Middle frontal gyrus (tissue), 1 donor: ENCODE measurements around the gene HSF2BP.
"Not testable (repeated sequence)": the region's sequence is repeated elsewhere in the genome, so short reads cannot be mapped to it uniquely, and the experiment has no call there.

Experiments
- DNase-seq: peaks from one replicate; pipeline ENCODE4 v3.0.0-alpha.2; 2015; ENCODE audit warnings: low spot score; ENCODE audit errors: extremely low spot score

HSF2BP gene

DNA sequence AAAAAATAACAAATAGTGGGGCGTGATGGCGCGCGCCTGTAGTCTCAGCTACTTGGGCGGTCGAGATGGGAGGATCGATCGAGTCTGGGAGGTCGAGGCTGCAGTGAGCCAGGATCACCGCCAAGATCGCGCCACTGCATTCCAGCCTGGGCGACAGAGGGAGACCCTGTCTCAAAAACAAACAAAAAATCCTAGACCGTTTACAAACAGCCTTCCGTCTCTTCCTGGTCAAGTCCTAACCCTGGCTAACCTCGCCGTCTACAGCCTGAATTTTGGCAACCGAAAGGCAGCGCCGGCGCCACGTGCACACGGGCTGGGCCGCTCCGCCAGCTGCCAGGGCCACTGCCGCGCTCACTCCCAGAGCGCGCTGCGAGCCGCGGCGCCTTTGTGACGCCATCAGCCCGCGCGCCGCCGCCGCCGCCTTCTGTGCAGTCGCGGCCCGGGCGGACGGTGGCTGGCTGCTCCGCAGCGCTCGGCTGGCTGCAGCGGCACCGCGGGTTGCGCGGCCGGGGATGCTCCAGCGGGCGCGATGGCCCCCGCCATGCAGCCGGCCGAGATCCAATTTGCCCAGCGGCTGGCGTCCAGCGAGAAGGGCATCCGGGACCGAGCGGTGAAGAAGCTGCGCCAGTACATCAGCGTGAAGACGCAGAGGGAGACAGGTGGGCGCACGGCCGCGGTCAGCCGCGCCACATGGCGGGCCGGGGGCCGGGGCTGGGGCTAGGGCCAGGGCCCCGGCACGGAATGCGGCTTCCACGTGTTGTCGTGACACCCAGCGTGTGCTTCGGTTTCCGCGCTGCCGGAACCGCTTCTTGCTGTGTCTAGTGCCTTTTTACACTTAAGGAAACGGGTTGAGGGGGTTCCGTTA, at the start of gene HSF2BP, which contains the start of gene RRP1B:
Gene HSF2BP (minus strand): TSS at position 353 of the 865 bp plus-strand sequence. CDS start 1,392 bp downstream, outside the sequence.
Gene RRP1B (plus strand): TSS at position 425 of the 865 bp plus-strand sequence. CDS start 105 bp downstream, at position 530.
- DNase-seq: peak; percentile 70

DNA sequence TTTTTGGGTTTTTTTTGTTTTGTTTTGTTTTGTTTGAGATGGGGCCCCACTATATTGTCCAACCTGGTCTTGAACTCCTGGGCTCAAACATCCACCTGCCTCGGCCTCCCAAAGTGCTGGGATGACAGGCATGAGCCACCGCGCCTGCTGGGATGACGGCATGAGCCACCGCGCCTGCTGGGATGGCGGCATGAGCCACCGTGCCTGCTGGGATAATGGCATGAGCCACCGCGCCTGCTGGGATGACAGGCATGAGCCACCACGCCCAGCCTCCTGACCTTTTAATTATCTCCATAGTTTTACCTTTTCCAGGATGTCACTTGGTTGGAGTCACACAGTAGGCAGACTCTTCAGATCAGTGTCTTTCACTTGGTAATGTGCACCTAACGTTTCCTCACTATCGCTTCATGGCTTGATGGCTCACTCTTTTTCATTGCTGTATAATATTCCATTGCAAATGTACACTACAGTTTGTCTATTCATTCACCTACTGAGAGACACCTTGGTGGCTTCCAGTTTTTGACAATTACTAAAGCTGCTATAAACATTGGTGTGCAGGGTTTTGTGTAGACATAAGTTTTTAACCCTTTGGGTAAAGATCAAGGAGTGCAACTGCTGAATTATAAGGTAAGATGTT, 49.6 kb upstream of the HSF2BP start:
- DNase-seq: no peak

DNA sequence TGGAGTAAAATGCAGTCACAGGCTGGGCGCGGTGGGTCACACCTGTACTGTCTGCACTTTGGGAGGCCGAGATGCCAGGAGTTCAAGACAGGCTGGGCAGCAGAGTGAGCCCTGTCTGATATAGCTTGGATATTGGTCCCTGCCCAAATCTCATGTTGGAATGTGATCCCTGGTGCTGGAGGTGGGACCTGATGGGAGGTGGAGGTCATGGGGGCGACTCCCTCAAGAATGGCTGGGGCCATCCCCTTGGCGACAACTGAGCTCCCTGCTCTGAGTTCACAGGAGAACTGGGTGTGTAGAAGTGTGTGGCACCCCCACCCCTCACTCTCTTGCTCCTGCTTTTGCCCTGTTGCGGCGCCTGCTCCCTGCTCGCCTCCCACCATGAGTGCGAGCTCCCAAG, 48.2 kb upstream of the HSF2BP start:
- no peak for DNase-seq

DNA sequence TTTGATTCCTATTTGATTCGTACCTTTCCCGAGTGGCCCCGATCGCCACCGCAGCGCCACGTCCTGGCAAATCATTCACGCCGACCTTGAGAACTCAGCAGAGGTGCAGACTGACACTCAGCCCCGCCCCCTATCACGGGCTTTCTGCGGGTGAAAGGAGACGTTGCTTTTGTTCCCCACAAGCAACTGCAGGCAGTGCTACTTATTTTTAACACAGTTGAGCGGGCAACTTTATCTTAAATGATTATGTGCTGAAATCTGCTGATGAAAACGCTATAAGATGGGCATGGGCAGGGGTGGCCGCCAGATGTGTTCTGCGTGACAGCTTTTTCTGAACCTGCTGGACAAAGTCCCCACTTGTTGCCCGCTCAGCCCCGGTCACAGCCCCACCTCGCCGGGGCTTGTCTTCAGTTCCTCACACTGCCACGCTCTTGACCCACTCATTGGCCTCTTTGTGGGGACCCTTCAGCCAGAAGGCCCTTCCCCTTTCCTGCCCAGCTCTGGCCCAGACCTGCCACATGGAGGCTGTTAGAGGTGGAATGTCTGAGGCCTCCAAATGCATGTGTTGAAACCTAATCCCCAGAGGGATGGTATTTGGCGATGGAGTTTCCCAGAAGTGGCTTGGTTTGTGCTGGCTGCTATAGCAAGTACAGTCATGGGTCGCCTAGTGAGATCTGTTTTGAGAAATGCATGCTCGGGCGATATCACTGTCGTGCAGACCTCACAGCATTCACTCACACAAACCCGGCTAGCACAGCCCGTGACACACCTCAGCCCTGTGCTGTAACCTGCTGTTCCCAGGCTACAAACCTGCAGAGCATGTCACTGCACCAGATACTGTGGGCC, 44.0 kb upstream of the HSF2BP start:
- no peak for DNase-seq

DNA sequence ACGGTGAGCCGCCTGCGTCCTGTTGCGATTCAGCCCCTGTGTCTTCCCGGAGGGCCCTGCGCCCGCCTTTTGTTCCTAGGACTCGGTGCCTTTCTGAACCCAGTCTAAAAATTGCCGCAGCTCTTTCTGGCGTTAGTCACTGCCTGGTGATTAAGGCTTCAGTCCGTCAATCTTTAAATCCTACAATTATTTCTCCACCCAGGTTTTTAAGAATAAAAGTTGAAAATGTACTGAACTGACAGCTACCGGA, 43.4 kb upstream of the HSF2BP start:
- DNase-seq: no peak

DNA sequence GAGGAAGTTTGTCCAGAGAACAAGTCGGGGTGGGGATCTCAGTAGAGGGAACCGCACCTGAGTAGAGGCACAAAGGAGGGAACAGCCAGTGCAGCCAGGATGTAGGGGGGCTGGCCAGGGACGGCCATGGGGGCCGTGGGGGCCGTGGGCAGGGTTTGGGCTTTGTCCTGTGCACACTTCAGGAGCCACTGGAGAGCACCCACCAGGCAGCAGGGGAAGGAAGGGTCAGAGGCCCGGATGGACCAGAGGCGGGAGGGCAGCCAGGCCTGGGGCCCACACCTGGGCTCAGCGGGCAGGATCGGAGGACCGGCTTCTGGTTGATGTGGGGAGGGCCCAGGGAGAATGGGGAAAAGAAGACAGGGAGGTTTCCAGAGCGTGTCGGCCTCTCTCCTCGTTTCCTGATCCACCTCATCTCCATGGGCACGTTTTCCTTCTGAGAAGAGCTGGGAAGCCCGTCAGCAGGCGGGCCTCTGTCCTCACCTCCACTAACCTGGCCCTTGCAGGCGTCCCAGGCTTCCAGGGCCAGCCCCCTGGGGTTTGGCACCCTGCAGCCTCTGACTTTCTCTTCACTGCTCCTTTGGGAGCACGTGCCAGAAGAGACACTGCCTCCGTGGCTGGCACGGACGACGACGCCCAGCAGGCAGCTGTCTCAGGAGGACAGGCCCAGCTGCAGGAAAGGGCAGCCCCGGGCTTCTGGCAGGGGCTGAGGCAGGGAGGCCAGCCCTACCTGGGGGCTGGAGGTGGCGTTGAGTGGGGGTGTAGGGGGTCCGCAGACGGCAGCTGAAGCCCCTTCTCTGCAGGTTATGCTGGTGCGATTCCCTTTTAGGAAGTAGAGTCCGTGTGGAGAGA, 42.9 kb upstream of the HSF2BP start:
- DNase-seq: no peak

DNA sequence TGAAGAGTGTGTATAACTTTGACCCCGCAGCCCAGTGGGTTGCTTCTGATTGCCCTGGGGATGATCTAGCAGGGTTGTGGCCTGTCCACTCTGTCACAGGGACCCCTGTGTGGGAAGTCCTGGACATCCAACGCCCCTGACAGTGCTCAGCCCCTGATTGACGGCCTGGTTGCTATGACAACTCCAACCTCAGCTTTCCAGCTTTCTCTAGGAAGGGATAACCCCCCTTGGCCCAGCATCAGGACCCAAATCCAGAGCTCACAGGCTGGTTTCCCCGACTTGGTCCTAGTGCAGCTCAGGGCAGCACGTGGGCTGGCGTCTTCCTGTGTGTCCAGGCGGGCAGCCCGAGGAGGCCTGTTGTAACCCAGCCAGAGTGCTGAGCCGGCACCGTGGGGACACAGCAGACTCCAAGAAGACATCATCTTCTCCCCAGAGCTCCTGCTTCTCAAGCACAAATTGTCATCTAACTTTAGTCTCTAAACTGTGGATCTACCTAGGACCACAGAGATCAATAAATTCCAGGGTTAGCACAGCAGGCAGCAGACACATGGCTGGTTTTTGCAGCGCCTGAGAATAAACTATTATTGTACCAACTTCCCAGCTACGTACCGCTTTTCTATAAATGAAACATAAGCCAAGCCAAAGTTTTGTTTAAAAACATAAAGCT, 40.8 kb upstream of the HSF2BP start:
- no peak for DNase-seq

DNA sequence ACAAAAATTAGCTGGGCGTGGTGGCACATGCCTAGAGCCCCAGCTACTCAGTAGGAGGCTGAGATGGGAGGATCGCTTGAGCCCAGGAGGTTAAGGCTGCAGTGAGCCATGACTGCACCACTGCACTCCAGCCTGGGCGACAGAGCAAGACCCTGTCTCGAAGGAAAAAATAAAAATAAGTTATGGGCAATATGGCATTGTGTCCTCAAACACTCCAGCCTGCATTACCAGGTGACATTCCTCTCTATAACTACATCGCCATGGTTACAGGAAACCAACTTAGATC, 40.1 kb upstream of the HSF2BP start:
- DNase-seq: not testable (repeated sequence)

DNA sequence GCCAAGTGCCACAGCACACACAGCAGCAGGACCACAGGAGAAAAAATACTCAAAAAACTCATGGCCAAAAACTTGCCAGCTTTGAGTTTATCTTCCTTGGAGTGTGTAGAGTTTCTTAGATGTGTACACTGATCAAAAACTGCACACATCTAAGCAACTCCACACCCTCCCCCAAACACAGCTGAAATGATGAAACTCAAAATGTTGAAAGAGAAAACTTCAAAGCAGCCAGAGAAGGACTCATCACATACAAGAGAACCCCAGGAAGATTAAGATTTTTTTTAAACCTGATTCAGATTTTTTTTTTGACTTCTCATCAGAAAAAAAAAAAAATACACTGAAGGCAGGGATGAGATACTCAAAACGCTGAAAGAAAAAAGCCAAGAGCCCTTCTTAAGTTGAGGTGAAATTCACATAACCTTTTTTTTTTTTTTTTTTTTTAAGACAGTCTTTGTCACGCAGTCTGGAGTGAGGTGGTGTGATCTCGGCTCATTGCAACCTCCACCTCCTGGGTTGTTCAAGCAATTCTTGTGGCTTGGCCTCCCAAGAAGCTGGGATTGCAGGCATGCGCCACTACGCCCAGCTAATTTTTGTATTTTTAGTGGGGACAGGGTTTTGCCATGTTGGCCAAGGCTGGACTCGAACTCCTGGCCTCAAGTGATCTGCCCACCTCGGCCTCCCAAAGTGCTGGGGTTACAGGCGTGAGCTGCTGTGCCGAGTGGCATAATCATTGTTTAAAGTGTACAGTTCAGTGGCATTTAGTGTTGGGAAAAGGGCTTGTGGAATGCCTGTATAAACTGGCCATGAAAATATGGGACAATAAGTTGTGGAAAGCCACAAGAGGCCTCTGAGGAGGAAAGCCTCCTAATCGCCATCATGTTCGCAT, 38.7 kb upstream of the HSF2BP start:
- DNase-seq: no peak

DNA sequence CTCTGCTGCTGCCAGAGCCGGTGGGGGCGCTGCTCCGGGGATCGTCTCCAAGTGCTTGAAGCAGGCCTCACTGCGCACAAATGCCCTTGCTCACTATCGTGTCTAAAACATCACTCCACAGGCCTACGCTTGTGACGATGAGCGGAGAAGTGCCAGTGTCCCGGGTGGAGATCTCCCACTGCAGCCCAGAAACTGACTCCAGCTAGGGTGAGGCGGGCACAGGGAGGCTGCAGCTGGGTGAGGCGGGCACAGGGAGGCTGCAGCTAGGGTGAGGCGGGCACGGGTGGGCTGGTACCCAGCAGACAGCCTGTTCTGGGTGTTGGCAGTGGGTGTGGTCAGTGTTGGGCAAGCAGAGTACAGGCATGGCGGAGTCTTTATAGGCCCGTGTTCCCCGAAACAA, 36.9 kb upstream of the HSF2BP start:
- DNase-seq: no peak

DNA sequence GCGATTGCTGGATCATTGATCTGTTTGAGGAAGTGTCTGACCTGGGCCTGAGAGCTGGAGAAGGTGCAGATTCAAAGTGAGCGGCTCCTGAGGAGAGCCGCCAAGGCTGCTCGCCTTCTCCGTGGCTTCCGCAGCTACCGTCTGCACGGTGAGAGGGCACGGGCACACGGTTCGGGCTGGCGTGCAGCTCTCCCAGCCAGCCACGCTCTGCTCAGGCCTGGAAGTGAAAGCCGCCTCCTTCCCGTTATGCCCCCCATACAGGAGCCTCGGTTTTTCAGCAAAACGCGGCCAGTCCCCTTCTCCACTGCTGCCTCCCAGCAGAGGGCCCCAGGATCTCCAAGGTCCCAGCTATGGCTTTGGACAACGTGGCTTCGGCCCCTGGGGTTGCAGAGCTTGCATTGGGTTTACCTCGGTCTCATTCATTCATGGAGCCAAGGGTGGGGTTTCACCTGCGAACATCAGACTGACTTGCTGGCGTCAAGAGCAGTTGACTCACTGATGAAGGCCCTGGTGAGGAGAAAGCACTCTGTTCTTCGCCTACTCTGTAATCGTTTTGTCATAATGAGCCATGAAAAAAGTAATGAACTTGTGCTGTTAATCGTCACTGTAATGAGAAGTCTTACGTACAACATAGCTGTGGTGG, 35.3 kb upstream of the HSF2BP start:
- DNase-seq: no peak

DNA sequence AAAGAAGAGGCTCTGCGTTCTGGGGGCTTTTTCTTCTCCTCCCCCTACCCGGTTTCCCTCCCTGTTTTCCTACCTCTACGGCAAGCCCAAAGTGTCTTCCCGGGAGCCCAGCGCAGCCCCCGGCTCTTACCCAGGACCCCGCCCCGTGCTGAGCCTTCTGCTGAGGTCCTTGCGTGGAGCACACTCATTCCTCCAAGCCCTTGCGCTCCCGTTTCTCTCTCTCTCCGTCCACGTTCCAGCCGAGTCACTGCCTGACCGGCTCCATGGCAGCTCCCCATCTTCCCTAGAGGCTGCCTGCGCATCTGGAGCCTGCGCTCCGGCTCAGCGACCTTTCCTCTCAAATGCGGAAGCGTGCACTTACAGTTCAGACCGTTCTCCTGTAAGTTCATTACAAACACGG, 34.7 kb upstream of the HSF2BP start:
- DNase-seq: no peak

DNA sequence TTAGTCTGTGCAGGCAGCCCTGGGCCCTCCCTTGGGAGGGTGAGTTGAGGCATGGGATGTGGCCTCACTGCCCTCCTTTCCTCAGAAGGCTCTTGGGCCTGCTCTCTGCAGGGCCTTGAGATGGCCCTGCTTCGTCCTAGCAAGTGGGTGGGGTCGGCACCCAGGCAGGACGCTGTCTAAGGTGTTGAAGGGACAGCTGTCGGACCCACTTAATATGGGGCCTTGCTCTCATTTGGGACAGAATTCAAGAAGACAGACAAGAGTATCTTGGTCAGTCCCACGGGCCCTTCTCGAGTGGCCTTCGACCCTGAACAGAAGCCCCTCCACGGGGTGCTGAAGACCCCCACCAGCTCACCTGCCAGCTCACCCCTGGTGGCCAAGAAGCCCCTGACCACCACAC, 33.7 kb upstream of the HSF2BP start:
- no peak for DNase-seq

DNA sequence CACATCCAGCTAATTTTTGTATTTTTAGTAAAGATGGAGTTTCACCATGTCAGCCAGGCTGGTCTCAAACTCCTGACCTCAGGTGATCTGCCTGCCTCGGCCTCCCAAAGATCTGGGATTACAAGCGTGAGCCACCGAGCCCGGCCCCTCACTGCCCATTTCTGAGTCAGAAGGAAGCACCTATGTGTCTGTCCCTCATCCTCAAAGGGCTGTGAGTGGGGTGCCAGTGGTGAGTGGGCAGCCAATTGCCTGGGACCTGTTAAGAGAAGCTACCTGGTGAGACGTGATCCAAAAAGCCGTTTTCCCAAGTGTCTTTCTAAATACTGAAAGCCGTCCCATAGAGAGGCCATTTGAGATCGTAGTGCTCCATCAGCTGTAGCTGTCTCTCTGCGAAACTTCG, 32.5 kb upstream of the HSF2BP start:
- no peak for DNase-seq

DNA sequence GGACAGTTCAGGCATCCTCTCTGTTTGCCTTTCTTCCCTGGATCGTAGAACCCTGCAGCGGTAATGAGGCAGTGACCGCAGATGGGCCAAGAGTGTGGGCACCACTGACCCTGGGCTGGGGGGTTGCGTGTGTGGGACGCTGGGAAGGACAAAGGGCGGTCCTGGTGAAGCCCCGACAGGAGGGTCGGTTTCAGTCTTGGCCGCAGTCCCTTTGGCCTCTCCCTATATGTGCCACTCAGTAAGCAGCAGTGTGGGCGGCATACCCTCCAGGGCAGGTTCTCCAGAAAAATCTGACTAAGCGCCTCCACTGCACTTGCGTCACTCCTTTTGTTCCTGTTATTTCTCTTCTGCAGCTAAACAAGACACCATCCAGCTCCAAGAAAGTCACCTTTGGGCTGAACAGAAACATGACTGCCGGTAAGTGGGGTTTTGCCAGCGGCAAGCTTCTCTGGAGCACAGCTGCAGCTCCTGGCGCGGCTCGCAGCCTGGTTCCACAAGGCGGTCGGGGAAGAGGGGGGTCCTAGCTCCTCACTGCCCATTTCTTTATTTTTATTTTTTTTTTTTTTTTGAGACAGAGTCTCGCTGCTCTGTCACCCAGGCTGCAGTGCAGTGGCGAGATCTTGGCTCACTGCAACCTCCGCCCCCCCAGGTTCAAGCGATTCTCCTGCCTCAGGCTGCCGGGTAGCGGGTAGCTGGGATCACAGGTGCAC, 32.0 kb upstream of the HSF2BP start:
- no peak for DNase-seq

DNA sequence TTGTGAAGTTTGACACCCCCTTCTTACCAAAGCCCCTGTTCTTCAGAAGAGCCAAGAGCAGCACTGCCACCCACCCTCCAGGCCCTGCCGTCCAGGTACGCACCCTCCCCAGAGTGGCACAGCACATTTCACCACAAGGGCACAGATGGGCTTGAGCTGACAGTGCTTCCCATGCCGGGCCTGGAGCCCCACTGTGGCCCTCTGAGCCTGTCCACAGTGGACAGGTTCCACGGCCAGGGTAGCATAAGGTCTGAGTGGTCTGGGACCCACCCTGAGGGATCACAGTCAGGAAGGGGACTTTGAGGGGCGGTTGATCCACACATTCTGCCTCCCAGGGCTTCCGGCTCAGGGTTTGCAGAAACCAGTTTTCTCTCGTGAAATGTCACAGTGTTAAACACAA, 31.1 kb upstream of the HSF2BP start:
- no peak for DNase-seq

DNA sequence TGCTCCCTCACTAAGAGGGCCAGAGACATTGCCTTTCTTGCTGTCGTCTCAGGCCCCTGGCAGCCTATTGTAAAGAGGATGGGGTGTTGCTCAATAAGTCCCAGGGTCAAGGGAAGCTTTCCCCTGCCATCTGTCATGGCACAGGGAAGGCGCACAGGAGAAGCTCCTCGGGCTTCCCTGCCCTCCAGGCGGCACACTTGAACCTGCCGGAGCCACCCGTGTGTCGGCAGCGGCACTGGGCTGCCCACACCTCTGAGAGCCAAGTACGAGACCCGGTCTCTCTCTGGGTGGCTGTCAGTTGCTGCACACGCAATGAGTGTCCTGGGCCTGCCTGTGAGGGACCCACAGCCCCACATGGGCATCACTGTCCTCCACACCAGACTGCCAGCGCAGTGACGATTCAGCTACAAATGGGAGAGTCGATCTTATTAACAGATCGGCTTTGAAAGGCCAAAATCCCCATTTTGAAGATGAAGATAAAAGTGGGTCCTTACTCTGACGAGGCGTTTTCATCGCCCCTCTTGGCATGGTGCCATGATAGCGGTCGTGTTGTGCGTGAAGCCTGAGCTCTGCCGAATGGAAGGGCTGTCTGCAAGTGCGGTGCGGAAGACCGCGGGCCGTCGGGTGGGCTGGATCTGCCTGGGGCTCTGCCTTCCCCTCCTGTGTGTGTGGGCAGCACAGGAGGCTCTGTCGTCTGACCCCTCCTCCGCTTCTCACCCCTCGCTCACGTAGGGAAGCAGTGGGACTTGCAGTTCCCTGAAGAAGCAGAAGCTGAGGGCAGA, 30.5 kb upstream of the HSF2BP start:
- no peak for DNase-seq

DNA sequence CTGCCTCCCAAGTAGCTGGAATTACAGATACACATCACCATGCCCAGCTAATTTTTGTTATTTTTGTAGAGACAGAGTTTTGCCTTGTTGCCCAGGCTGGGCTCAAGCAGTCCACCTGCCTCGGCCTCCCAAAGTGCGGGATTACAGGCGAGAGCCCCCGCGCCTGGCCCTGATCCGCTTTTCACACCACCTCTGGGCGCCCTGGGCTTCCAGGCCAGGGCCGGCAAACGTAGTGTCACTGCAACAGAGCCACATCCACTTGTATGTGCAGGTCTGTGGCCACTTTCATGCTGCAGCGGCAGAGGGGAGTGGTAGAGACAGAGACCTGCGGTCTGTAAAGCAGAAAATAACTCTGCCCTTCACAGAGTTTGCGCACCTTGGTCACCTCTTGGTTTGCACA, 29.6 kb upstream of the HSF2BP start:
- DNase-seq: no peak
